ENCODE results near the gene CD74. TPM values are rescaled to one million over a fixed set of nuclear protein-coding genes. Genes with fewer than 3 reads are reported as not detected.

CD74 gene
- total and polyA plus RNA-seq, 2 of the 8 experiments (the other 6 are each of a cell fraction or from before 2014, with no cell fraction given): 45.9 to 61.0 TPM

- TF ChIP-seq POU5F1 (IDR thresholded peaks at IDR 0.05; ENCODE audit: low read depth, low read length) (no peak), YY1 (IDR thresholded peaks at IDR 0.05; ENCODE audit: low read depth, low read length) (no peak), POLR2A (IDR thresholded peaks at IDR 0.05; ENCODE audit: control extremely low read depth in 1 of 2, low read depth in 2 of 2, low read length in 2 of 2) (no peak), SUZ12 (IDR thresholded peaks at IDR 0.05; ENCODE audit: low read length) (no peak), PHF8 (conservative IDR thresholded peaks at IDR 0.05; ENCODE audit: low read depth, low read length) (no peak), CHD2 (IDR thresholded peaks at IDR 0.05; ENCODE audit: low read length) (no peak)
Measured at GRCh38 chr5:150429410-150429873, 16.7 kb upstream of the CD74 start (continued).
